ENCODE data around the gene MAD2L1.
"Not testable (repeated sequence)": the region's sequence is repeated elsewhere in the genome, so short reads cannot be mapped to it uniquely, and the experiment has no call there.

MAD2L1 gene

DNA sequence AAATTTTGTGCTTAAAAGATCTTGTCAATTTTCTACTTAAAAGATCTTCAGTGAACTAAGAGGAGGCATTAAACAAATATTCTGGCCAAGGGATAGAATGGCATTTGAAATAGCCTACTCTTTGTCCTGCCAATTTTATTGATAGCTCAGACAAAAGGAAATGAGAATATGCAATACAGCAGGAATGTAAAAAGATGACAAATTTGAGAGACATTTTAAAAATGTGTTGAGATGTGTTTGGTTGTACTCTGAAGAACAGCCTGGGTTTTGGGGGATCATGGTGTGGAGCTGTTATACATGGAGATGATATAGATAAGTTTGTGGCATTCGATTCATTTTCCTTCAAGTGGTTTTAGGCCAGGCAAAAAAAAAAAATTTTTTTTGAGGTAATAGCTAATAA is 11.6 kb upstream of the MAD2L1 start:
- no peak overlapping the region for H3K27ac ChIP-seq
- no peak overlapping the region for H3K4me3 ChIP-seq
- no peak for DNase-seq (ENCODE audit: low spot score)
- TF ChIP-seq, protein P1, sequence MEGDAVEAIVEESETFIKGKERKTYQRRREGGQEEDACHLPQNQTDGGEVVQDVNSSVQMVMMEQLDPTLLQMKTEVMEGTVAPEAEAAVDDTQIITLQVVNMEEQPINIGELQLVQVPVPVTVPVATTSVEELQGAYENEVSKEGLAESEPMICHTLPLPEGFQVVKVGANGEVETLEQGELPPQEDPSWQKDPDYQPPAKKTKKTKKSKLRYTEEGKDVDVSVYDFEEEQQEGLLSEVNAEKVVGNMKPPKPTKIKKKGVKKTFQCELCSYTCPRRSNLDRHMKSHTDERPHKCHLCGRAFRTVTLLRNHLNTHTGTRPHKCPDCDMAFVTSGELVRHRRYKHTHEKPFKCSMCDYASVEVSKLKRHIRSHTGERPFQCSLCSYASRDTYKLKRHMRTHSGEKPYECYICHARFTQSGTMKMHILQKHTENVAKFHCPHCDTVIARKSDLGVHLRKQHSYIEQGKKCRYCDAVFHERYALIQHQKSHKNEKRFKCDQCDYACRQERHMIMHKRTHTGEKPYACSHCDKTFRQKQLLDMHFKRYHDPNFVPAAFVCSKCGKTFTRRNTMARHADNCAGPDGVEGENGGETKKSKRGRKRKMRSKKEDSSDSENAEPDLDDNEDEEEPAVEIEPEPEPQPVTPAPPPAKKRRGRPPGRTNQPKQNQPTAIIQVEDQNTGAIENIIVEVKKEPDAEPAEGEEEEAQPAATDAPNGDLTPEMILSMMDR (IDR thresholded peaks at IDR 0.05), result no peak

DNA sequence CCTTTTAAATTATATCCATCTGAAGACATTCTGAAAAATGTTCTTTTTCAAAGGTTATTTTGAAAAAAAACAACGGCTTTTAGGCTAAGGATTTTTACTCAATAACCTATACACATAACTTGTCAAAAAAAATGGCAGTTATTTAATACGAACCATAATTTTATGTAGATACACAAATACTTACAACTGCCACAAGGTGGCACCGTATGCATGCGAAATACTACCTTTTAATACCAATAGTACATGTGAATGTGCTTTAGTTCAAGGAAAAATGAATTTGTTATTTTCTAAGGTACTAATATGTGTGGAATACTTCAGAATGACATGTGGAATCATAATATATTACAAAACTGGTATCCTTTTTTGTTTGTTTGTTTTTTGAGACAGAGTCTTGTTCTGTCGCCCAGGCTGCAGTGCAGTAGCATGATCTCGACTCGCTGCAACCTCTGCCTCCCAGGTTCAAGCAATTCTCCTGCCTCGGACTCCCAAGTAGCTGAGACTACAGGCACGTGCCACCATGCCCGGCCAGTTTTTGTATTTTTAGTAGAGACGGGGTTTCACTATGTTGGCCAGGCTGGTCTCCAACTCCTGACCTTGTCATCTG is 4.6 kb upstream of the MAD2L1 start:
- DNase-seq (ENCODE audit: low spot score), result no peak
- no peak overlapping the region for H3K4me3 ChIP-seq
- TF ChIP-seq, protein P1 (IDR thresholded peaks at IDR 0.05), result peak; percentile 62
- no peak overlapping the region for H3K27ac ChIP-seq

DNA sequence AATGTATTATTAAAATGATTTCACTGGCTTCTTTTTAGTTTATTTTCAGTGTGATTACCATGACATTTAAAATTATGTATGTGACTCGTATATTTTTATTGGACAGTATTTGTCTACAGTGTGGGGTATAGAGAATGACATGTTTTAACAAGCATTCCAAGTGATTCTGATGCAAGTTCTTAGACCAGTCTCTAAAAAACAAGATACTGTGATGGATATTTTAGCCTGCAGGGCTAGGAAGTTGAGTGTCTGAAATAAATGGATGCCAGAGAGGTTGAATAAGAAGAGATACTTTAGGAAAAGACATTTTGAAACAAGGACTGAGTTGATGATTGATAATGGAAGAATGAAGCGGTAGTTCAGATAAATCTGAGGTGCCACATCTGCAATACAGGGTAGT is 3.5 kb upstream of the MAD2L1 start:
- H3K27ac ChIP-seq, result peak overlapping the region in 1 of 2 donors; percentile 19

DNA sequence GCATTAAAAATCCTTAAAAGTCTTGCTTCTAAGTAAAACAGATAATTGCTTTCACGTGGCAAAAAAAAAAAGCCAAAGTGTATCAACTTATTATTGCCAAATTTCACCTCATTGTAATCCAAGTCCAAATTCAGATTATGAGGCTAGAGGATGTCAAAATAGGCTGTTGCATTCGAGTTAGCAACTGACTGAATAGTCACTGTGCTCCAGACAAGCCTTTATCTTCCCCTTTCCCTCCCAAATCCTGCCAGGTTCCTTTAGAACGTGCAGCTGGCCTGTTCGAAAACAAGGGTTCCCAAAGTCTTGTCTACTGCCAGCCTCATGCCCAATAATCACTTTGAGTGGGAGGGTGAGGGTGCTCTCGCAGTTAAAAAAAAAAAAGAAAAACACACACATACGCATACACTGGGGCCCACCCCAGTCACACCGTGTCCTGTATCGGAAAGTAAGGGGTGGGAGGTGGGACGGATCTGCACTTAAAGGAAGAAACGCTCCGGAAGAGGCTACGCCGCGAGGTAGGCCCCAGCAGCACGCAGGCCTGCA is 603 bp downstream of the MAD2L1 start:
- TF ChIP-seq, protein P1 (IDR thresholded peaks at IDR 0.05), result no peak
- Histone ChIP-seq H3K4me3 (peak overlapping the region; percentile 78), H3K27ac (peak overlapping the region in 1 of 2 donors; percentile 95)
- DNase-seq (ENCODE audit: low spot score), result no peak

More for the DNA sequence above, 3.5 kb upstream of the MAD2L1 start:
- H3K4me3 ChIP-seq, result no peak overlapping the region
- DNase-seq (ENCODE audit: low spot score), result no peak
- TF ChIP-seq, protein P1 (IDR thresholded peaks at IDR 0.05), result no peak

DNA sequence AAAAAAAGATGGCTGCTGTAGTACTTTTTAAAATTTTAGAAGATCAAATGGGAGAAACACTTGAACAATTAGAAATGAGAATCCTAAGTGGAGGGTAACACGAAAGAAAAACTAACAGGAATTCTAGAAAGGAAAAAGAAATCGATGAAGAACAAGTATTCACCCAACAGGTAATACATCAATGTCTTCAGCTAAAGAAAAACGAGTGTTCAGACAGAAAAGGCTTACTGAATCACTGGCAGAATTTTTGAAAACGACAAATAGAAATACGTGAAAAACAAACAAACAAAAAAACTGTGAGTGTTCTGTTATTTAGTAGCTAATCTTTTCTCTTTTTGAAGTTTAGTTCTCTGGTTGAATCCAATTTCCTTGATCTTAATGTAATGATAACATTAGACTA is 1.8 kb downstream of the MAD2L1 start:
- DNase-seq (ENCODE audit: low spot score), result no peak
- no peak overlapping the region for H3K27ac ChIP-seq
- TF ChIP-seq, protein P1 (IDR thresholded peaks at IDR 0.05), result no peak
- no peak overlapping the region for H3K4me3 ChIP-seq

DNA sequence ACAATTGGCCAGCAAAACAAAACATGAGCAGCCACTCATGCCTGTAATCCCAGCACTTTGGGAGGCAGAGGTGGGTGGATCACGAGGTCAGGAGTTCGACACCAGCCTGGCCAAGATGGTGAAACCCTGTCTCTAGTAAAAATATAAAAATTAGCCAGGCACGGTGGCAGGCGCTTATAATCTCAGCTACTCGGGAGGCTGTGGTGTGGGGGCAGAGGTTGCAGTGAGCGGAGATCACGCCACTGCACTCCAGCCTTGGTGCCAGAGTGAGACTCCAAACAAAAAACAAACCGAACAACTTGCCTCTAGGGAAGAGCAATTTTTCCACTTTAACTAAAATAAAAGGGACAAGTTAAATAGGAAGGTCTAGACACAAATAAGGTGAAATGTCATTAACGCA is 2.9 kb downstream of the MAD2L1 start:
- not testable (repeated sequence) for H3K27ac ChIP-seq; H3K4me3 ChIP-seq; DNase-seq (ENCODE audit: low spot score)

DNA sequence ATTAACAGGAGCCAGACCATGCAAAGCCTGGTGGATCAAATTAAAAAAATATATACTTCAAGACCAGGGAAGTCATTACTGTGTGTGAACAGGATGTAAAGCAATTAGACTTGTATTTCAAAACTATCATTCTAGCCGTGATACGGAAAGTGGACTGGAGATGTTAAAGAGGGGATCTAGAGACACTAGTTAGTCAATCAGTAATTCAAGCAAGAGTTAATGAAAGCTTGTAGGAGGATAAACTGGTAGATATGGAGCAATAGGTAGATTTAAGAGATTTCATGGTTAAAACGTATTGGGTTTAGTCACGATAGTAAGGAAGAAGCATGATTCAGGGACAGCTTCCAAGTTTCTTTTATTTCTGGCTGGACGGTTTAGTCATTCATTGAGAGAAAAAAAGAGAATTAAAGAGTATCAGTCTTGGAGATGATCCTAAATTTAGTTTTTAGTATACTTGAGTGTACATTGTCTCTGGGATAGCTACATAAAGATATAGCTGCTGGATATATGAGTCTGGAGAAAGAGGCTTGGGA is 3.9 kb downstream of the MAD2L1 start:
- TF ChIP-seq, protein P1 (IDR thresholded peaks at IDR 0.05), result no peak
- no peak for DNase-seq (ENCODE audit: low spot score)
- Histone ChIP-seq H3K27ac (no peak overlapping the region), H3K4me3 (no peak overlapping the region)
